KMS-11 (cell line): ENCODE measurements around the gene TK2.

Source experiments
- H2AFZ ChIP-seq: fragments of 200-600 bp; sonication (generic); 2 replicates; pipeline ENCODE4 v1.6.1; 2016; ENCODE audit warnings: antibody characterized with exemption, mixed run types, low read depth
- H3K27ac ChIP-seq: fragments of 200-600 bp; sonication (generic); 2 replicates; pipeline ENCODE4 v1.6.1; 2016; ENCODE audit warnings: mild to moderate bottlenecking, mixed run types
- H3K27me3 ChIP-seq: fragments of 200-600 bp; sonication (generic); 2 replicates; pipeline ENCODE4 v1.6.1; 2017; ENCODE audit warnings: mild to moderate bottlenecking, low read depth, mixed run types, moderate library complexity; ENCODE audit not compliant: insufficient read depth
- H3K36me3 ChIP-seq: fragments of 200-600 bp; sonication (generic); 2 replicates; pipeline ENCODE4 v1.6.1; 2017; ENCODE audit warnings: mild to moderate bottlenecking, mixed run types; ENCODE audit not compliant: insufficient read depth
- H3K4me1 ChIP-seq: fragments of 200-600 bp; sonication (generic); 2 replicates; pipeline ENCODE4 v1.6.1; 2016; ENCODE audit warnings: mild to moderate bottlenecking, low read depth, mixed run types; ENCODE audit not compliant: poor library complexity, severe bottlenecking
- H3K4me2 ChIP-seq: fragments of 200-600 bp; sonication (generic); 2 replicates; pipeline ENCODE4 v1.7.0; 2016; ENCODE audit warnings: mild to moderate bottlenecking, mixed run types
- H3K4me3 ChIP-seq: fragments of 200-600 bp; sonication (generic); IDR thresholded peaks from 2 replicates; pipeline ENCODE4 v1.6.1; 2017; ENCODE audit warnings: low read depth, low read length, mixed read lengths; ENCODE audit not compliant: insufficient read depth
- H3K79me2 ChIP-seq: fragments of 200-600 bp; sonication (generic); 2 replicates; pipeline ENCODE4 v1.6.1; 2016; ENCODE audit warnings: low read depth, mixed run types; ENCODE audit not compliant: insufficient read depth
- H3K9ac ChIP-seq: fragments of 200-600 bp; sonication (generic); 2 replicates; pipeline ENCODE4 v1.6.1; 2016; ENCODE audit warnings: mild to moderate bottlenecking, mixed run types
- H4K20me1 ChIP-seq: fragments of 200-600 bp; sonication (generic); 2 replicates; pipeline ENCODE4 v1.6.1; 2016; ENCODE audit warnings: mild to moderate bottlenecking, mixed run types; ENCODE audit not compliant: insufficient read depth
- CTCF ChIP-seq: fragments of 200-600 bp; sonication (generic); conservative IDR thresholded peaks from 2 replicates; pipeline ENCODE4 v1.6.1; 2017; ENCODE audit warnings: low read depth, mild to moderate bottlenecking, antibody characterized with exemption, low read length, moderate library complexity, mixed read lengths

Gene TK2

GRCh38 chr16:66495440-66495839, 54.5 kb downstream of the TK2 start:
- H3K27ac ChIP-seq = no peak overlapping the region
- H4K20me1 ChIP-seq = no peaks in the 10 kb centered on the region
- H2AFZ ChIP-seq = no peak overlapping the region
- no peak overlapping the region for H3K4me2 ChIP-seq
- no peaks in the 10 kb centered on the region for H3K36me3 ChIP-seq
- H3K4me3 ChIP-seq = no peak overlapping the region
- no peak for TF ChIP-seq CTCF
- H3K4me1 ChIP-seq = peaks cover 12% of the 10 kb centered on the region
- H3K9ac ChIP-seq = no peak overlapping the region
- H3K79me2 ChIP-seq = no peaks in the 10 kb centered on the region
- no peaks in the 10 kb centered on the region for H3K27me3 ChIP-seq

DNA sequence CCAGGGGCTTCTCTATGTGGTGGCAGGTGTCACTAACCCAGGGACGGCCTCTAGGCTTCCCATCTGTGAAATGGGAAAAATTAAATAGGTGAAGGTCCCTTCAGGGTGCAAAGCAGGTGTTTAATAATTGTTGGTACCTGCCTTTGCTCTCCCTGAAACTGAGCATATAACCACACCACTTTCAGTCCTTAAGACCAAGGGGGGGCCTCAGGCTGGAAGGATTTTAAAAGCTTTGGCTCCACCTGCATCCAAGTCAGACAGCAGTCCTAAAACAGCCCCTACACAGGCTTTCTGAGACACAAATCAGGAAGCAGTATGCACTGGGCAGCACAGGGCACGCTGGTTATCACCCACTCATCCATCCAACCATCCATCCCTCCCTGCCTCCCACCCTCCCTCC, 55.0 kb downstream of the TK2 start:
- Histone ChIP-seq H2AFZ (no peak overlapping the region), H3K9ac (no peak overlapping the region), H3K4me2 (no peak overlapping the region), H3K36me3 (no peaks in the 10 kb centered on the region), H3K27ac (no peak overlapping the region), H3K27me3 (no peaks in the 10 kb centered on the region), H3K79me2 (no peaks in the 10 kb centered on the region), H3K4me3 (no peak overlapping the region), H4K20me1 (no peaks in the 10 kb centered on the region), H3K4me1 (peaks cover 12% of the 10 kb centered on the region)
- no peak for TF ChIP-seq CTCF

DNA sequence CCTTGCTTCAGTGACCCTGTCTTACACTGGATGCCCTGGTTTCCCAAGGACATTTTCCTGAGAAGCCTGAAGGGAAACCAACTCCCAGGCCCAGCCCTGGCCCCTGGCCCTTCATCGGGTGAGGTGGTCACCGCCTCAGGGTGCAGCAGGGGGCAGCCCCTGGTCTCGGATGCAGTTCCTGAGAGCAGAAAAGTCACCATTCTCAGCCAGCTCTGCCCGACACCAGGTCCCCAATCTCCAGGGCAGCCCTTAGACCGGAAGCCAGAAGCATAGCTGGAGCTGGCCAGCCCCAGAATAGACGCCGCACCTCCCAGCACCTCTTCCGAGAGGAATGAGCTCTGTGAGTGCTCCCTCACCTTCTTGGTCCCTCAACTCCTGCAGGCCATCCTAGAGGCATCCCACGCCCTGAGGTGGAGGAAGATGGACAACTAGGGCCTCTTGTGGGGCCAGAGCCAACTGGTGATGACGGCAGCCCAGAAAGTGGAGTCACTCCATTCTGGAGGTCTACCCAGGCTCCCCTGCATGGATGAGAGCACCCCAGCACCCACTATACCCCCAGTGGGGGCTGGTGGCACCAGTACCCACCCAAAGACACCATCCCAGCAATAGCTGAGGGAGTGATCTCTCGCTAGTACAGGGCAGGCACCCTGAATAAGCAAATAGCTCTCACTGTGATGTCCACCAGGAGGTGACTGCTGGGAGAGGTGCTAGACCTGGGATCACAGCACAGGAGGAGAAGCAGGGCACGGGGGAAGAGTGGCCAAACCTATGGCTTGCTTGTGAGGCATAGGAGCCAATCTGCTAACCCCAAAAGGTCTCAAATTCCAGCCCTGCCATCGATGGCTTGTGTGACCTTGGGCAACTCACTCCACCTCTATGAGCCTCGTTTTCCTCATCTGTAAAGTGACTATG, 56.2 kb downstream of the TK2 start:
- TF ChIP-seq CTCF = no peak
- Histone ChIP-seq H3K36me3 (no peaks in the 10 kb centered on the region), H3K27me3 (no peaks in the 10 kb centered on the region), H3K9ac (no peak overlapping the region), H3K79me2 (no peaks in the 10 kb centered on the region), H3K27ac (no peak overlapping the region), H3K4me1 (peaks cover 12% of the 10 kb centered on the region), H3K4me3 (no peak overlapping the region), H2AFZ (no peak overlapping the region), H3K4me2 (no peak overlapping the region), H4K20me1 (no peaks in the 10 kb centered on the region)

GRCh38 chr16:66491716-66492064, 58.2 kb downstream of the TK2 start:
- Histone ChIP-seq H3K27ac (no peak overlapping the region), H3K4me2 (no peak overlapping the region), H3K4me1 (peaks cover 12% of the 10 kb centered on the region), H3K36me3 (no peaks in the 10 kb centered on the region), H3K27me3 (no peaks in the 10 kb centered on the region), H2AFZ (no peak overlapping the region), H3K79me2 (no peaks in the 10 kb centered on the region), H3K4me3 (no peak overlapping the region), H3K9ac (no peak overlapping the region), H4K20me1 (no peaks in the 10 kb centered on the region)
- TF ChIP-seq CTCF = no peak
